SK-N-SH treated with all-trans-retinoic acid at 6 μM for 48 hours (cell line): ENCODE results near the gene TMC6.

ENCODE experiments used
- ARNTL ChIP-seq: fragments of 450-650 bp; formaldehyde crosslinking; IDR thresholded peaks from 2 replicates; pipeline ENCODE4 v1.5.0; 2020; ENCODE audit warnings: low read depth, mild to moderate bottlenecking, moderate library complexity, borderline replicate concordance
- BACH2 ChIP-seq: fragments of 250-450 bp; sonication (Bioruptor Pico); IDR thresholded peaks from 2 replicates; pipeline ENCODE4 v1.9.0; 2021; ENCODE audit warnings: mild to moderate bottlenecking, borderline replicate concordance
- CSDC2 ChIP-seq: fragments of 250-450 bp; sonication (Bioruptor Pico); IDR thresholded peaks from 2 replicates; pipeline ENCODE4 v1.5.0; 2020; ENCODE audit warnings: mild to moderate bottlenecking, moderate library complexity
- ESRRG ChIP-seq: fragments of 250-450 bp; sonication (Bioruptor Pico); IDR thresholded peaks from 2 replicates; pipeline ENCODE4 v1.6.1; 2021; ENCODE audit warnings: mild to moderate bottlenecking
- GLIS3 ChIP-seq: fragments of 250-450 bp; sonication (Bioruptor Pico); IDR thresholded peaks from 2 replicates; pipeline ENCODE4 v1.5.0; 2020; ENCODE audit warnings: mild to moderate bottlenecking, moderate library complexity
- ISL1 ChIP-seq: fragments of 250-450 bp; sonication (Bioruptor Pico); IDR thresholded peaks from 2 replicates; pipeline ENCODE4 v2.1.2; 2022; ENCODE audit warnings: mild to moderate bottlenecking, moderate library complexity
- OSR1 ChIP-seq: fragments of 250-450 bp; sonication (Bioruptor Pico); IDR thresholded peaks from 2 replicates; pipeline ENCODE4 v1.8.0; 2022; ENCODE audit warnings: moderate library complexity, mild to moderate bottlenecking, inconsistent platforms
- PPARA ChIP-seq: fragments of 250-450 bp; sonication (Bioruptor Pico); IDR thresholded peaks from 2 replicates; pipeline ENCODE4 v1.5.0; 2020; ENCODE audit warnings: mild to moderate bottlenecking, borderline replicate concordance
- TOX ChIP-seq: fragments of 250-450 bp; sonication (Bioruptor Pico); IDR thresholded peaks from 2 replicates; pipeline ENCODE4 v1.8.0; 2021; ENCODE audit warnings: mild to moderate bottlenecking, moderate library complexity, borderline replicate concordance
- ZFP3 ChIP-seq: fragments of 250-450 bp; sonication (Bioruptor Pico); IDR thresholded peaks from 2 replicates; pipeline ENCODE4 v1.5.0; 2020; ENCODE audit warnings: mild to moderate bottlenecking, moderate library complexity
- ZNF565 ChIP-seq: fragments of 450-650 bp; formaldehyde crosslinking; conservative IDR thresholded peaks from 2 replicates; pipeline ENCODE4 v1.5.0; 2020; ENCODE audit warnings: low read depth, mild to moderate bottlenecking, moderate library complexity
- ZNF8 ChIP-seq: fragments of 450-650 bp; formaldehyde crosslinking; IDR thresholded peaks from 2 replicates; pipeline ENCODE4 v1.5.0; 2020; ENCODE audit warnings: mild to moderate bottlenecking, moderate library complexity
- TF ChIP-seq, protein P1 (sequence below): fragments of 250-450 bp; sonication (Bioruptor Pico); IDR thresholded peaks from 2 replicates; pipeline ENCODE4 v1.5.1; 2020; ENCODE audit warnings: low read depth, mild to moderate bottlenecking, moderate library complexity
- TF ChIP-seq, protein P2 (sequence below): fragments of 250-450 bp; sonication (Bioruptor Pico); IDR thresholded peaks from 2 replicates; pipeline ENCODE4 v1.8.0; 2020; ENCODE audit warnings: mild to moderate bottlenecking, moderate library complexity, borderline replicate concordance

DNA sequence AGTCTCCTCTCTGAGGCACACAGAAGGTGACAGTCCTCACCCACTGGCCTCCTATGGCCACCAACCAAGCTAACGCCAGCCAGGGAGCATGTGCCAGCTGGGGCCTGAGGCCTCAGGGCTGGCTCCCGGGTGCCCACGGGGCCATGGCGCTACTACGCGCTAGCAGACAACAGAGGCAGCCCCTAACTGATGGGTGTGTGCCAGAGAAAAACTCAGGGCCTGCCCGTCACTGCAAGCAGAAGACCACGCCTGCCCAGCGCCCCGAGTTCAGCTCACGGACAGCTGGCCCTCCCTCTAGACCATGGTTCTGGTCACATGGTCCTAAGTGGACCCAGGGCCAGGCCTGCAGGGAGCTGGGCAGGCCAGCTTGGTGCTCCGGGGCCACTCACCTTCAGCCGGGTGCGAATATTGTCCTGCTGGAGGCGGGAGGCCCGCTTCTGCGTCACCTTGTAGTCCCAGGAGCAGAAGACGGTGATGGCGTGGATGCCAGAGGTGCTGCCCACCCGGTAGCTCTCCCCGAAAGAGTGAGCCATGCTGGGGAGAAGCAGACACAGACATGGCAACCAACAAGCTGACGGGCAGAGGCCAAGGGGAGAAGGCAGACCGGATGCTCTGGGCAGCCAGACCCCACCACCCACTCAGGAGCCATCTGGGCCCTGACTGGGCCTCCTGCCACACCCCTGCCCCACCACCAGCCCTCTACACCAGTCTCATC lies 6.2 kb downstream of the TMC6 start:
- no peak for TF ChIP-seq ZFP3 (CRISPR knock-in tag)
- TF ChIP-seq BACH2: no peak
- no peak for TF ChIP-seq GLIS3
- no peak for TF ChIP-seq ZNF565
- TF ChIP-seq, protein P1, sequence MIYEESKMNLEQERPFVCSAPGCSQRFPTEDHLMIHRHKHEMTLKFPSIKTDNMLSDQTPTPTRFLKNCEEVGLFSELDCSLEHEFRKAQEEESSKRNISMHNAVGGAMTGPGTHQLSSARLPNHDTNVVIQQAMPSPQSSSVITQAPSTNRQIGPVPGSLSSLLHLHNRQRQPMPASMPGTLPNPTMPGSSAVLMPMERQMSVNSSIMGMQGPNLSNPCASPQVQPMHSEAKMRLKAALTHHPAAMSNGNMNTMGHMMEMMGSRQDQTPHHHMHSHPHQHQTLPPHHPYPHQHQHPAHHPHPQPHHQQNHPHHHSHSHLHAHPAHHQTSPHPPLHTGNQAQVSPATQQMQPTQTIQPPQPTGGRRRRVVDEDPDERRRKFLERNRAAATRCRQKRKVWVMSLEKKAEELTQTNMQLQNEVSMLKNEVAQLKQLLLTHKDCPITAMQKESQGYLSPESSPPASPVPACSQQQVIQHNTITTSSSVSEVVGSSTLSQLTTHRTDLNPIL (CRISPR knock-in tag): no peak
- no peak for TF ChIP-seq CSDC2 (CRISPR knock-in tag)
- no peak for TF ChIP-seq TOX (CRISPR knock-in tag)
- TF ChIP-seq ARNTL (CRISPR knock-in tag): no peak
- TF ChIP-seq, protein P2, sequence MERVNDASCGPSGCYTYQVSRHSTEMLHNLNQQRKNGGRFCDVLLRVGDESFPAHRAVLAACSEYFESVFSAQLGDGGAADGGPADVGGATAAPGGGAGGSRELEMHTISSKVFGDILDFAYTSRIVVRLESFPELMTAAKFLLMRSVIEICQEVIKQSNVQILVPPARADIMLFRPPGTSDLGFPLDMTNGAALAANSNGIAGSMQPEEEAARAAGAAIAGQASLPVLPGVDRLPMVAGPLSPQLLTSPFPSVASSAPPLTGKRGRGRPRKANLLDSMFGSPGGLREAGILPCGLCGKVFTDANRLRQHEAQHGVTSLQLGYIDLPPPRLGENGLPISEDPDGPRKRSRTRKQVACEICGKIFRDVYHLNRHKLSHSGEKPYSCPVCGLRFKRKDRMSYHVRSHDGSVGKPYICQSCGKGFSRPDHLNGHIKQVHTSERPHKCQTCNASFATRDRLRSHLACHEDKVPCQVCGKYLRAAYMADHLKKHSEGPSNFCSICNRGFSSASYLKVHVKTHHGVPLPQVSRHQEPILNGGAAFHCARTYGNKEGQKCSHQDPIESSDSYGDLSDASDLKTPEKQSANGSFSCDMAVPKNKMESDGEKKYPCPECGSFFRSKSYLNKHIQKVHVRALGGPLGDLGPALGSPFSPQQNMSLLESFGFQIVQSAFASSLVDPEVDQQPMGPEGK (CRISPR knock-in tag): no peak
- TF ChIP-seq PPARA: no peak
- TF ChIP-seq ESRRG (CRISPR knock-in tag): no peak
- no peak for TF ChIP-seq ZNF8
- TF ChIP-seq ISL1: no peak
- no peak for TF ChIP-seq OSR1 (CRISPR knock-in tag)
